RWPE1 (cell line): Measurements from ENCODE around the gene SLC38A8.

ENCODE experiments used
- CTCF ChIA-PET: fragments of 350-600 bp; sonication (Branson Sonifier 250); formaldehyde crosslinking; extraction: SDS; loops from one replicate; lab custom pipeline; 2021; lab: Yijun Ruan, JAX
- POLR2A ChIA-PET: fragments of 400-600 bp; formaldehyde crosslinking; extraction: SDS; loops from one replicate; lab custom pipeline; 2020; ENCODE audit warnings: antibody characterized with exemption; ENCODE audit not compliant: low non-redundant PET; lab: Yijun Ruan, JAX
- DNase-seq: peaks from one replicate; pipeline ENCODE4 v3.0.0; 2012; ENCODE audit warnings: low spot score
- H3K27ac ChIP-seq: fragments of 450-650 bp; 2 replicates; pipeline ENCODE4 v1.5.1; 2017
- TF ChIP-seq, protein P1 (sequence below): fragments of 450-650 bp; conservative IDR thresholded peaks from 2 replicates; pipeline ENCODE4 v1.5.1; 2017; ENCODE audit warnings: low read depth, mild to moderate bottlenecking

The SLC38A8 gene

DNA sequence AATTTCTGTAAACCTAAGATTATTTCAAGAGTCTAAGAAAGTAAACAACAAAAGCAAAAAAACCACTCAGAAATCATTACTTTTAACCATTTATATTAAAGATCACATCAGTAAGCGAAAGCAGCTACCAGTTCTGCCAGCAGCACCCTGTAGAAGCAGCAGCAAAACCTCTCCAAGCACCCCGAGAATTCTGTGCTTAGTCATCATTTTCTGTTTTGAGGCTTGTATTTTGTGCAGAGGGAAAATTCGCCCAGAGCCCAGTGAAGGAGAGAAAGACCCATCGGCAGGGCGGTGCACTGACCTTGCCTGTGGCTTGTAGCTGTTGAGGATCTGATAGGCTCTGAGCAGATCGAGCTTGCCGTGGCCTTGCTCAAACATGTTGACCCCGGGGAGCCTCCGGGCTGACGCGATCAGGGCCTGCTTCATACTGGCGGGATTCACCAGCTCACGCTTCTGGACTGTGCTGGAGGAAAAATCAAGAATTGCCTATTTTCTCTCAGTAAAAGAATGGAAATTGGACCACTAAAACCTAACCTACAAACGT, 38.9 kb upstream of the SLC38A8 start:
- CTCF ChIA-PET: no interaction called here
- no peak overlapping the region for H3K27ac ChIP-seq
- TF ChIP-seq, protein P1, sequence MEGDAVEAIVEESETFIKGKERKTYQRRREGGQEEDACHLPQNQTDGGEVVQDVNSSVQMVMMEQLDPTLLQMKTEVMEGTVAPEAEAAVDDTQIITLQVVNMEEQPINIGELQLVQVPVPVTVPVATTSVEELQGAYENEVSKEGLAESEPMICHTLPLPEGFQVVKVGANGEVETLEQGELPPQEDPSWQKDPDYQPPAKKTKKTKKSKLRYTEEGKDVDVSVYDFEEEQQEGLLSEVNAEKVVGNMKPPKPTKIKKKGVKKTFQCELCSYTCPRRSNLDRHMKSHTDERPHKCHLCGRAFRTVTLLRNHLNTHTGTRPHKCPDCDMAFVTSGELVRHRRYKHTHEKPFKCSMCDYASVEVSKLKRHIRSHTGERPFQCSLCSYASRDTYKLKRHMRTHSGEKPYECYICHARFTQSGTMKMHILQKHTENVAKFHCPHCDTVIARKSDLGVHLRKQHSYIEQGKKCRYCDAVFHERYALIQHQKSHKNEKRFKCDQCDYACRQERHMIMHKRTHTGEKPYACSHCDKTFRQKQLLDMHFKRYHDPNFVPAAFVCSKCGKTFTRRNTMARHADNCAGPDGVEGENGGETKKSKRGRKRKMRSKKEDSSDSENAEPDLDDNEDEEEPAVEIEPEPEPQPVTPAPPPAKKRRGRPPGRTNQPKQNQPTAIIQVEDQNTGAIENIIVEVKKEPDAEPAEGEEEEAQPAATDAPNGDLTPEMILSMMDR: no peak
- POLR2A ChIA-PET: no interaction called here
- no peak for DNase-seq

DNA sequence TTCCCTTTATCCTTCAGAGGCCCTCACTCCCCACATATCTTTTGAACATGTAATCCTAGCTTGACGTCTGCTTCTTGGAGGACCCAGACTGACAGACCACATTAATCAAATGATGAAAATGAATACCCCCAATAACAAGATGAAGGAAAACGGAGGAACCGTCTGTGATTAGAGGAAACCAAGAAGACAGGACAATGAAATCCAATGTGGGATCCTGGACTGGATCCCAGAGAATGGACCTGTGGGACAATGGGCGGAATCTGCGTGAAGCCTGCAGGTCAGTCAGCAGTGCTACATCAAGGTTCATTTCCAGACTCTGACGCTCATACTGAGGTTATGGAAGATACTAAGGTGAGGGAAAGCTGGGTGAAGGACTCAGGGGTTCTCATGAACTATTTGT, 38.2 kb upstream of the SLC38A8 start:
- POLR2A ChIA-PET: no interaction called here
- CTCF ChIA-PET: interaction anchor here (0.7 to 1.3 kb wide), 3 partner anchors 18 to 201 kb away, joined by 3 read pairs; partner anchors contain the start of gene TAF1C

DNA sequence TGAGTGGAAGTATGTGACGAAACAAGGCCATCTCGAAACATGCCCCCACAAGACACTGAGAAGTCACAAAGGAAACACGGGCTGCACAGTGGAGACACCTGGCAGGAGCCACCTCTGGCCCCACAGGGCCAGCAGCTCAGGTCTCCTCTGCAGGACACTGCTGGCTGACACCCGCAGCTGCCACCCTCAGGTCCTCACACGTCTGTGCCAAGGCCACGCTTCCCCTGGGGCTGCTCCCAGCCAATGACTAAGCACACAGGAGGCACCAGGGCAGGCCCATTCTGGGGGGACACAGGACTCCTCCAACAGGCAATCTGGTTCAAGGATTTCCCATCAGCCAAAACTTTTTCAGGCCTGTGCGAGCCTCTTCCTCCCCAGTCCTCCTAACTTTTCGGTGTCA, 37.8 kb upstream of the SLC38A8 start:
- peak overlapping the region; percentile 64 for H3K27ac ChIP-seq
- TF ChIP-seq, protein P1: no peak
- no peak for DNase-seq
- ChIA-PET CTCF (interaction anchor here (0.6 to 1.3 kb wide), 5 partner anchors 17 to 289 kb away, joined by 3 to 4 read pairs (median 3); partner anchors contain the start of gene TAF1C), POLR2A (no interaction called here)

More for the DNA sequence above, 38.2 kb upstream of the SLC38A8 start:
- no peak for DNase-seq
- TF ChIP-seq, protein P1: no peak
- H3K27ac ChIP-seq: peak overlapping the region; percentile 64

DNA sequence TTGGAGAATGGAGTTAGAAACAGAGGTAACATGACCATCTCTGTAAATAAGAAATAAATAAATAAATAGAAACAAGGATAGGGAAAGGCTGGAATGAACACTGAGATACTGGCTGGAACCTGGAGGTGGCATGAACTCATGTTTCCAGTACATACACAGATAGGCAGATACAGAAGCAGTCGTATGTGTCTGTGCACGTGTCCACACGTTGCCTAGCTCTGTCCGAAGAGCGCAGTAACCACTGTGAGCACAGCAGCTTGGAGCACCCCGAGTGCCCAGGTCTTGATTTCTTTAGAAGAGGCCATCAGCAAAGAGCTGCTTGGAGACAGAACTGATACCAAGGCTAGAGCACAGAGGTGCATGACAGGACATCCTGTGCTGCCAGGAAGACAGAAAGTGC, 37.1 kb upstream of the SLC38A8 start:
- DNase-seq: no peak
- ChIA-PET CTCF (interaction anchor here (0.6 to 1.3 kb wide), 4 partner anchors 11 to 289 kb away, joined by 3 to 5 read pairs (median 4); no protein-coding TSS in a partner anchor), POLR2A (no interaction called here)
- no peak overlapping the region for H3K27ac ChIP-seq
- TF ChIP-seq, protein P1: no peak

DNA sequence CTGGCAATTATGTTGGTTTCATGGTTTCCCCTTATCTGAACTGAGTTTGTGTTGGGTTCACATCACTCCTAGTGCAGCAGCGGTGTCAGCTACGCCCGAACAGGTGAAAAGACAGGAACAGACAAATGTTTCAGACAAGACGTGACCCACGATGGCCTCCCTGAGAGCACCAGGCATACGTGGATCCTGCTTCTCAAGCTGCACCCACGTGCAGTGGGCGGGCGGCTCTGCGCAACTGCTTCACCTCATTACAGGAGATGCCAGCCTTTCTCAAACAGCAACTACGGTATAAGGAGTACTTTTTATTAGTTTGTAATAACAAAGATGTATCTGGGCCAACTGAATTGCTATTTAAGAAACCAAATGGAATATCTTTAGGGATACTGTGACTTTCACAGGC, 32.8 kb upstream of the SLC38A8 start:
- no peak for DNase-seq
- TF ChIP-seq, protein P1: no peak
- CTCF ChIA-PET: interaction anchor here (0.9 kb wide), 1 partner anchor 9 kb away, joined by 5 read pairs; no protein-coding TSS in a partner anchor
- POLR2A ChIA-PET: no interaction called here
- H3K27ac ChIP-seq: peak overlapping the region; percentile 9; the same call in 1 of the 2 replicates

GRCh38 chr16:84074721-84075120, 32.1 kb upstream of the SLC38A8 start:
- H3K27ac ChIP-seq: peak overlapping the region; percentile 9; the same call in 1 of the 2 replicates
- CTCF ChIA-PET: interaction anchor here (0.9 to 1.1 kb wide), 2 partner anchors 9 to 10 kb away, joined by 4 to 5 read pairs; no protein-coding TSS in a partner anchor
- no peak for DNase-seq
- POLR2A ChIA-PET: no interaction called here
- TF ChIP-seq, protein P1: no peak
